ENCODE results near the gene CDC42EP4.

Gene CDC42EP4

DNA sequence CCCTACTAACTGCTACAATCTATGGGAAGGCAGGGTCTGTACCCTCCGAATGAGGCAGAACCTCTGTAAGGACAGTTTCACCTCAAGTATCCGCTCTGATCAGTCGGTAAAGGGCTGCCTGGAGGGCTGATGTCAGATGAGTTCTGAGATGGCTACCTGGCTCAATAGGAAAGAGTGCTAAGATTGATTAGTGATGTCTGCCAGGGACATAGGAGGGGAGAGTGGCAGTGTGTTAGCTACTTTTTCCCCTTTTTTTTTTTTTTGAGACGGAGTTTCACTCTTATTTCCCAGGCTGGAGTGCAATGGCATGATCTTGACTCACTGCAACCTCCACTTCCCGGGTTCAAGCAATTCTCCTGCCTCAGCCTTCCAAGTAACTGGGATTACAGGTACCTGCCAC lies 39.1 kb upstream of the CDC42EP4 start:
- no peak for DNase-seq (ENCODE audit: low spot score)
- TF ChIP-seq CTCF (IDR thresholded peaks at IDR 0.05; ENCODE audit: extremely low read depth, insufficient read depth, missing control alignments), result no peak
- in situ Hi-C loops (cut with MboI; ENCODE audit: low pct_unique_long_range_greater_than_20kb, low sequenced_read_pairs, unreplicated experiment), result loop anchor here (25.0 kb wide), 1 partner anchor 789 kb away; no protein-coding TSS in a partner anchor

GRCh38 chr17:73349647-73350046 lies 37.8 kb upstream of the CDC42EP4 start:
- TF ChIP-seq CTCF (IDR thresholded peaks at IDR 0.05; ENCODE audit: extremely low read depth, insufficient read depth, missing control alignments), result no peak
- in situ Hi-C loops (cut with MboI; ENCODE audit: low pct_unique_long_range_greater_than_20kb, low sequenced_read_pairs, unreplicated experiment), result loop anchor here (25.0 kb wide), 1 partner anchor 787 kb away; no protein-coding TSS in a partner anchor
- no peak for DNase-seq (ENCODE audit: low spot score)

- no peak for TF ChIP-seq CTCF (IDR thresholded peaks at IDR 0.05; ENCODE audit: extremely low read depth, insufficient read depth, missing control alignments)
- DNase-seq (ENCODE audit: low spot score), result no peak
- in situ Hi-C loops (cut with MboI; ENCODE audit: low pct_unique_long_range_greater_than_20kb, low sequenced_read_pairs, unreplicated experiment), result no loop called here
These were observed 37.3 kb upstream of the CDC42EP4 start for GRCh38 chr17:73349138-73349537.

DNA sequence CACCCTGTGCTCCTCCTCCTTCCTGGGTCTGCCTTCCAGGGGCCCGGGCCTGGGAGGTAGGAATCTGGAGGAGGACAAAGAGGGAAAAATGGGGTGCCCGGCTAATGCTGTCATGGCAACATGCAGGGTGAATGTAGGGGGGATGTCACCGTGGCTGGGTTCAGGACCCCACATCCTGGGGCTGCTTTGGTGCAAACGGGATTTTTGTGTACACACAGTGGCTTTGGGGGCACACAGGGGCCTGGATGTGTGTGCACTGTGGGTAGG lies 37.0 kb upstream of the CDC42EP4 start:
- DNase-seq (ENCODE audit: low spot score), result no peak
- TF ChIP-seq CTCF (IDR thresholded peaks at IDR 0.05; ENCODE audit: extremely low read depth, insufficient read depth, missing control alignments), result no peak
- in situ Hi-C loops (cut with MboI; ENCODE audit: low pct_unique_long_range_greater_than_20kb, low sequenced_read_pairs, unreplicated experiment), result no loop called here

DNA sequence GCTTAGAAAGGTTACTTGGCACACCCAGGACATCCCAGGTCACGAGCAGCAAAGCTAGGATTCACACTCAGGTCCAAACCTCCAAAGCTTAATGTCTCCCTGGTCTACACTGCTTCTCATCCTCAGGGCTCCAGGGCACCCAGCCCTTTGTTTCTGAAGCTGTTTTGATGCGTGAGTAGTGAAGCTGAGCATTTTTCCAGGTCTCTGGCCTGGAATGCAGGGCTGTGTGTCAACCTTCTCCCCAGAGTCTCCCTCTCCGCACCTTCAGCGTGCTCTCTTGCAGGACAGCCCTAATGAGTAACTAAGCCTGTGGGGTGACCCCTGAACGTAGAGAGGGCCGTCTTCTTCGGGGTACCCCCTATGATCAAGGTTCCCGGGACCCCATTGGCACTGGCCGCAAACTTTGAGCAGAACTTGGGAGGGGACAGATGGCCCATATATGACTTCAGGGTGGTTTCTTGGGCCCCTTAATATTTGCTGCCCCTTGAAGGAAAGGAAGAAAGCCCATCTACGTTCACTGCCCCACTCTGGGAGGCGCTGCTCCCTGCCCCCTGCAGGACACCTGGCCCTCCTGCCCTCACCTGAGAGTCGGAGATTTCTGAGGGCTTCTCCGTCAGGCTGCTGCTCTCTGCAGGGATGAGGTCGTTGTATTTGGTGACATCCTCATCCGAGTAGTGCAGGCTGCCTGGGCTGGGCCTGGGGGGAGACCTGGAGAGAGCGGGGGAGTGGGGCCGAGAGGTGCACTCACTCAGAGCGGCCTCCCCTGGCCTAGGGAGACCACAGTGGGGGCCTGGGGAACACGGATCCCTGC lies 36.4 kb upstream of the CDC42EP4 start:
- no peak for TF ChIP-seq CTCF (IDR thresholded peaks at IDR 0.05; ENCODE audit: extremely low read depth, insufficient read depth, missing control alignments)
- DNase-seq (ENCODE audit: low spot score), result no peak
- in situ Hi-C loops (cut with MboI; ENCODE audit: low pct_unique_long_range_greater_than_20kb, low sequenced_read_pairs, unreplicated experiment), result no loop called here

DNA sequence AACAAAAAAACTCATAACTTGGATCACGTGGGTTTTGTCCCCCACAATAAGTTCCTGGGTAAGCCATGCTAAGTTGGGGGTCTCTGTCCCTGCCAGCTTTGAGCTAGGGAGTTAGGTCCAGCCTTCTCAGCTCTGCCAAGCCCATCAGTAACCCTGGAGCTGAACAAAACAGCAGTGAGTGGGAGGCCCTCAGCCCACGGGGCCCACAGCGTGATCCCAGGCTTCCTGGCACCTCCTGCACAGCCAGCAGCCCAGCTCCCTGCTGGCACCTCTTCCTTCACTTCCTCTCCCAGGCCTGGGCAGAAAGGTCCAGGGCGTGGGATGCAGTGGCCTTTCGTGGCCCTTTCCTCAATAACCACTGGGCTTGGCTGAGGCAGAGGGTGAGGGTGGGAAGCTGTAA lies 35.5 kb upstream of the CDC42EP4 start:
- no peak for DNase-seq (ENCODE audit: low spot score)
- TF ChIP-seq CTCF (IDR thresholded peaks at IDR 0.05; ENCODE audit: extremely low read depth, insufficient read depth, missing control alignments), result no peak
- in situ Hi-C loops (cut with MboI; ENCODE audit: low pct_unique_long_range_greater_than_20kb, low sequenced_read_pairs, unreplicated experiment), result no loop called here
